ENCODE data around the gene TTC39C. TPM values are rescaled to one million over a fixed set of nuclear protein-coding genes. Genes with fewer than 3 reads are reported as not detected.

TTC39C gene
- polyA plus RNA-seq, 3 donors, result 4.3 to 29.5 (median 8.3) TPM

- peaks cover 16% of the 10 kb centered on the region for H3K4me1 Mint-ChIP-seq
- H4K20me1 ChIP-seq (ENCODE audit: insufficient read depth, low read length), result no peaks in the 10 kb centered on the region
- no peaks in the 10 kb centered on the region for H3K27me3 ChIP-seq (ENCODE audit: control insufficient read depth in 2 of 2, insufficient read depth in 2 of 2, low read length in 2 of 2)
- no peak overlapping the region for H3K4me2 ChIP-seq (replicated peaks; ENCODE audit: extremely low read depth, low read length, poor library complexity, severe bottlenecking)
- no peak overlapping the region for H3K9ac ChIP-seq (ENCODE audit: insufficient read depth, low read length, poor library complexity, severe bottlenecking)
- H3K36me3 ChIP-seq (replicated peaks in 1 of 2; ENCODE audit: control insufficient read depth in 1 of 2, insufficient read depth in 2 of 2, low read length in 2 of 2), result no peaks in the 10 kb centered on the region
- H3K27me3 Mint-ChIP-seq (ENCODE audit: low read depth in 3 of 3), result peaks cover 2 to 6% (median 4%) of the 10 kb centered on the region in 3 donors
- TF ChIP-seq, protein P1, sequence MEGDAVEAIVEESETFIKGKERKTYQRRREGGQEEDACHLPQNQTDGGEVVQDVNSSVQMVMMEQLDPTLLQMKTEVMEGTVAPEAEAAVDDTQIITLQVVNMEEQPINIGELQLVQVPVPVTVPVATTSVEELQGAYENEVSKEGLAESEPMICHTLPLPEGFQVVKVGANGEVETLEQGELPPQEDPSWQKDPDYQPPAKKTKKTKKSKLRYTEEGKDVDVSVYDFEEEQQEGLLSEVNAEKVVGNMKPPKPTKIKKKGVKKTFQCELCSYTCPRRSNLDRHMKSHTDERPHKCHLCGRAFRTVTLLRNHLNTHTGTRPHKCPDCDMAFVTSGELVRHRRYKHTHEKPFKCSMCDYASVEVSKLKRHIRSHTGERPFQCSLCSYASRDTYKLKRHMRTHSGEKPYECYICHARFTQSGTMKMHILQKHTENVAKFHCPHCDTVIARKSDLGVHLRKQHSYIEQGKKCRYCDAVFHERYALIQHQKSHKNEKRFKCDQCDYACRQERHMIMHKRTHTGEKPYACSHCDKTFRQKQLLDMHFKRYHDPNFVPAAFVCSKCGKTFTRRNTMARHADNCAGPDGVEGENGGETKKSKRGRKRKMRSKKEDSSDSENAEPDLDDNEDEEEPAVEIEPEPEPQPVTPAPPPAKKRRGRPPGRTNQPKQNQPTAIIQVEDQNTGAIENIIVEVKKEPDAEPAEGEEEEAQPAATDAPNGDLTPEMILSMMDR (IDR thresholded peaks at IDR 0.05), result no peak
- peaks cover 0 to 2% (median 0%) of the 10 kb centered on the region in 7 donors for H3K9me3 Mint-ChIP-seq
- H3K4me3 Mint-ChIP-seq, result no peak overlapping the region
- no peak overlapping the region for H3K4me3 ChIP-seq (replicated peaks in 1 of 3; ENCODE audit: low read depth in 2 of 3, low read length in 3 of 3)
- WGBS (ENCODE audit: insufficient coverage), result 80% methylated on average over 1 of the region's 2 CpGs
- H3K27ac Mint-ChIP-seq, result peak overlapping the region in 1 of 7 donors; percentile 65
- no peaks in the 10 kb centered on the region for H3K79me2 ChIP-seq (ENCODE audit: insufficient read depth, low read length)
- H2AFZ ChIP-seq (ENCODE audit: insufficient read depth, low read depth, low read length, poor library complexity, severe bottlenecking), result no peak overlapping the region
- no peak overlapping the region for H3K27ac ChIP-seq (ENCODE audit: low read depth in 1 of 2, low read length in 2 of 2)
- H3K9me3 ChIP-seq (replicated peaks in 1 of 2; ENCODE audit: control insufficient read depth in 1 of 2, insufficient read depth in 1 of 2, low read length in 2 of 2), result no peaks in the 10 kb centered on the region
- no peak for DNase-seq
- intact Hi-C loops (cut with micrococcal nuclease), result no loop called here
- H3K36me3 Mint-ChIP-seq, result no peaks in the 10 kb centered on the region
- H3K4me1 ChIP-seq (ENCODE audit: control insufficient read depth in 1 of 2, insufficient read depth in 2 of 2, low read length in 2 of 2), result peaks cover 0 to 11% of the 10 kb centered on the region in 2 donors
Observed at GRCh38 chr18:24003903-24004640, 10.5 kb upstream of the TTC39C start.

GRCh38 chr18:24006712-24007313 is 7.7 kb upstream of the TTC39C start:
- H3K27ac ChIP-seq (ENCODE audit: low read depth in 1 of 2, low read length in 2 of 2), result no peak overlapping the region
- peak in 1 of 3 donors; percentile 27 for DNase-seq

More at GRCh38 chr18:24006712-24007313, 7.7 kb upstream of the TTC39C start:
- TF ChIP-seq, protein P1 (IDR thresholded peaks at IDR 0.05), result no peak
- Histone ChIP-seq H3K4me2 (replicated peaks; ENCODE audit: extremely low read depth, low read length, poor library complexity, severe bottlenecking) (no peak overlapping the region), H3K9me3 (replicated peaks in 1 of 2; ENCODE audit: control insufficient read depth in 1 of 2, insufficient read depth in 1 of 2, low read length in 2 of 2) (no peaks in the 10 kb centered on the region), H3K4me3 (replicated peaks in 1 of 3; ENCODE audit: low read depth in 2 of 3, low read length in 3 of 3) (no peak overlapping the region), H4K20me1 (ENCODE audit: insufficient read depth, low read length) (no peaks in the 10 kb centered on the region), H3K9ac (ENCODE audit: insufficient read depth, low read length, poor library complexity, severe bottlenecking) (no peak overlapping the region), H3K36me3 (replicated peaks in 1 of 2; ENCODE audit: control insufficient read depth in 1 of 2, insufficient read depth in 2 of 2, low read length in 2 of 2) (no peaks in the 10 kb centered on the region), H2AFZ (ENCODE audit: insufficient read depth, low read depth, low read length, poor library complexity, severe bottlenecking) (no peak overlapping the region), H3K79me2 (ENCODE audit: insufficient read depth, low read length) (no peaks in the 10 kb centered on the region), H3K27me3 (ENCODE audit: control insufficient read depth in 2 of 2, insufficient read depth in 2 of 2, low read length in 2 of 2) (no peaks in the 10 kb centered on the region), H3K4me1 (ENCODE audit: control insufficient read depth in 1 of 2, insufficient read depth in 2 of 2, low read length in 2 of 2) (peaks cover 24 to 34% of the 10 kb centered on the region in 2 donors)
- WGBS (ENCODE audit: insufficient coverage), result 100% methylated on average over 1 of the region's 5 CpGs
- intact Hi-C loops (cut with micrococcal nuclease), result no loop called here
- Mint-ChIP-seq H3K27ac (no peak overlapping the region), H3K4me1 (peaks cover 38% of the 10 kb centered on the region), H3K9me3 (peaks cover 0 to 2% (median 0%) of the 10 kb centered on the region in 7 donors), H3K36me3 (no peaks in the 10 kb centered on the region), H3K4me3 (no peak overlapping the region), H3K27me3 (ENCODE audit: low read depth in 3 of 3) (peaks cover 0 to 8% (median 5%) of the 10 kb centered on the region in 3 donors)

Data from CD14-positive monocyte (primary cell).